Sigmoid colon (tissue), 7 donors: ENCODE data around the gene CEP120. TPM values are rescaled to one million over a fixed set of nuclear protein-coding genes. Genes with fewer than 3 reads are reported as not detected.

Experiments
- DNase-seq: peaks from one replicate; pipeline ENCODE4 v3.0.0-alpha.2; 2019
- H3K27ac ChIP-seq, 4 donors: fragments of 200-600 bp; sonication (generic); one replicate each; pipeline ENCODE4 v1.5.1; 2016 to 2019; ENCODE audit warnings: mild to moderate bottlenecking in 1 of 4
- H3K27me3 ChIP-seq, 3 donors: fragments of 200-600 bp; sonication (generic); one replicate each; pipeline ENCODE4 v1.5.1; 2019; ENCODE audit warnings: mild to moderate bottlenecking in 1 of 3
- H3K36me3 ChIP-seq, 4 donors: fragments of 200-600 bp; sonication (generic); one replicate each; pipeline ENCODE4 v1.5.1; 2016 to 2019
- H3K4me1 ChIP-seq, 4 donors: fragments of 200-600 bp; sonication (generic); one replicate each; pipeline ENCODE4 v1.5.1; 2017 to 2019
- H3K4me3 ChIP-seq, 4 donors: fragments of 200-600 bp; sonication (generic); one replicate each; pipeline ENCODE4 v1.5.1; 2017 to 2019; ENCODE audit warnings: mild to moderate bottlenecking in 2 of 4, moderate library complexity in 1 of 4
- H3K9me3 ChIP-seq, 4 donors: fragments of 200-600 bp in 3 of 4; sonication (generic) in 3 of 4; one replicate each; pipeline versions ENCODE4 v1.5.1 to v1.6.1; 2013 to 2019
- CTCF ChIP-seq, 4 experiments: fragments of 450-650 bp in 3 of 4; fragments of 200-600 bp in 1 of 4; IDR thresholded peaks; one replicate each; pipeline ENCODE4 v1.5.1; 2016 to 2019; ENCODE audit warnings: antibody characterized with exemption in 4 of 4, mild to moderate bottlenecking in 3 of 4, moderate library complexity in 2 of 4
- EP300 ChIP-seq, 4 donors: sonication (generic); formaldehyde crosslinking; IDR thresholded peaks; one replicate each; pipeline ENCODE4 v1.6.1; 2017; ENCODE audit warnings: antibody characterized with exemption in 4 of 4
- POLR2A ChIP-seq, 2 donors: fragments of 450-650 bp; IDR thresholded peaks; one replicate each; pipeline ENCODE4 v1.6.1; 2016; ENCODE audit warnings: antibody characterized with exemption in 2 of 2, mild to moderate bottlenecking in 2 of 2, moderate library complexity in 2 of 2
- POLR2AphosphoS5 ChIP-seq, 4 donors: sonication (generic); formaldehyde crosslinking; IDR thresholded peaks; one replicate each; pipeline ENCODE4 v1.6.1; 2017; ENCODE audit warnings: antibody characterized with exemption in 4 of 4
- WGBS, 2 donors: extraction: QIAGEN DNeasy Blood & Tissue Kit; methylation state at CpG; one replicate each; pipeline ENCODE4 v1.1.7; 2013; 5-methylcytosine and 5-hydroxymethylcytosine counted together
- intact Hi-C: fragments of 100-400 bp; cut with DNase I; formaldehyde crosslinking; loops from one replicate; pipeline ENCODE4 v1.15.1; 2023
- polyA plus RNA-seq, 3 donors: library from polyadenylated mRNA; stranded (reverse); fragments of 200-250 nt; gene quantifications; one replicate each; pipeline ENCODE4 v1.2.3, GENCODE V29; 2013
- total RNA-seq, 4 donors: library from RNA; depleted of rRNA; stranded (reverse); fragments of >200 nt; gene quantifications; one replicate each; pipeline ENCODE4 v1.1.0, GENCODE V29; 2016
- donor health status: healthy with polysubstance abuse.
- donor health status: Bipolar disorder and iron deficiency.
- donor health status: healthy.

Gene CEP120
- total and polyA plus RNA-seq, 7 donors: 3.9 to 23.5 (median 18.6) TPM

- DNase-seq: no peak
- intact Hi-C loops: loop anchor here (5.0 to 10.0 kb wide), 5 partner anchors 332 to 867 kb away; partner anchors contain the start of genes PPIC and SNX2
- Histone ChIP-seq H3K27ac (no peak overlapping the region), H3K9me3 (no peaks in the 10 kb centered on the region), H3K4me3 (no peak overlapping the region), H3K4me1 (peaks cover 0 to 10% (median 5%) of the 10 kb centered on the region in 4 donors), H3K27me3 (no peaks in the 10 kb centered on the region), H3K36me3 (peaks cover 0 to 22% (median 0%) of the 10 kb centered on the region in 4 donors)
- 34 to 80% methylated on average over 1 of the region's 1 CpG for WGBS, 2 donors
- TF ChIP-seq POLR2AphosphoS5 (IDR thresholded peaks at IDR 0.05) (no peak), EP300 (IDR thresholded peaks at IDR 0.05) (no peak), CTCF (IDR thresholded peaks at IDR 0.05) (no peak), POLR2A (IDR thresholded peaks at IDR 0.05) (no peak)
These were observed 53.7 kb downstream of the CEP120 start for GRCh38 chr5:123369371-123369968.

GRCh38 chr5:123367739-123368138 is 55.5 kb downstream of the CEP120 start:
- TF ChIP-seq POLR2A (IDR thresholded peaks at IDR 0.05) (no peak), CTCF (IDR thresholded peaks at IDR 0.05) (peak in 2 of 4 experiments; percentile 11 to 35)
- H3K27me3 ChIP-seq: no peaks in the 10 kb centered on the region
- H3K4me3 ChIP-seq: no peak overlapping the region
- H3K27ac ChIP-seq: no peak overlapping the region
- H3K9me3 ChIP-seq: no peaks in the 10 kb centered on the region
- peaks cover 0 to 28% (median 17%) of the 10 kb centered on the region in 4 donors for H3K4me1 ChIP-seq
- peaks cover 0 to 11% (median 0%) of the 10 kb centered on the region in 4 donors for H3K36me3 ChIP-seq
- no peak for DNase-seq
- 89 to 97% methylated on average over 1 of the region's 1 CpG for WGBS, 2 donors
- intact Hi-C loops: loop anchor here (5.0 to 10.0 kb wide), 5 partner anchors 330 to 865 kb away; partner anchors contain the start of genes PPIC and SNX2

- 77 to 88% methylated on average over 1 of the region's 1 CpG for WGBS, 2 donors
- H3K4me1 ChIP-seq: peaks cover 0 to 54% (median 23%) of the 10 kb centered on the region in 4 donors
- no peak for DNase-seq
- H3K9me3 ChIP-seq: no peaks in the 10 kb centered on the region
- no peaks in the 10 kb centered on the region for H3K27me3 ChIP-seq
- no peak overlapping the region for H3K4me3 ChIP-seq
- TF ChIP-seq EP300 (IDR thresholded peaks at IDR 0.05): no peak
- peak; percentile 14 to 72 (median 34) for TF ChIP-seq POLR2AphosphoS5 (IDR thresholded peaks at IDR 0.05)
- no peak for TF ChIP-seq POLR2A (IDR thresholded peaks at IDR 0.05)
- TF ChIP-seq CTCF (IDR thresholded peaks at IDR 0.05): no peak
- H3K27ac ChIP-seq: peak overlapping the region in 2 of 4 donors; percentile 58 to 67
- intact Hi-C loops: loop anchor here (5.0 to 10.0 kb wide), 5 partner anchors 328 to 863 kb away; partner anchors contain the start of genes PPIC and SNX2
- no peaks in the 10 kb centered on the region for H3K36me3 ChIP-seq
These were observed 58.0 kb downstream of the CEP120 start for GRCh38 chr5:123365156-123365555.

GRCh38 chr5:123364441-123365155 is 58.6 kb downstream of the CEP120 start:
- no peaks in the 10 kb centered on the region for H3K27me3 ChIP-seq
- peaks cover 0 to 59% (median 26%) of the 10 kb centered on the region in 4 donors for H3K4me1 ChIP-seq
- 69 to 73% methylated on average over 2 of the region's 2 CpGs for WGBS, 2 donors
- H3K4me3 ChIP-seq: peak overlapping the region in 1 of 4 donors; percentile 8
- H3K9me3 ChIP-seq: no peaks in the 10 kb centered on the region
- TF ChIP-seq POLR2AphosphoS5 (IDR thresholded peaks at IDR 0.05) (peak; percentile 57 to 85 (median 76)), EP300 (IDR thresholded peaks at IDR 0.05) (no peak)
- intact Hi-C loops: loop anchor here (5.0 to 10.0 kb wide), 9 partner anchors 67 to 977 kb away; partner anchors contain the start of genes PPIC and SNX2
- H3K36me3 ChIP-seq: no peaks in the 10 kb centered on the region
- H3K27ac ChIP-seq: peak overlapping the region in 3 of 4 donors; percentile 24 to 67 (median 58)
- DNase-seq: no peak

- H3K9me3 ChIP-seq: no peaks in the 10 kb centered on the region
- H3K27me3 ChIP-seq: no peaks in the 10 kb centered on the region
- no peak for TF ChIP-seq EP300 (IDR thresholded peaks at IDR 0.05)
- no peak for TF ChIP-seq POLR2AphosphoS5 (IDR thresholded peaks at IDR 0.05)
- no peak for TF ChIP-seq POLR2A (IDR thresholded peaks at IDR 0.05)
- TF ChIP-seq CTCF (IDR thresholded peaks at IDR 0.05): no peak
- H3K4me1 ChIP-seq: peaks cover 0 to 69% (median 40%) of the 10 kb centered on the region in 4 donors
- no peaks in the 10 kb centered on the region for H3K36me3 ChIP-seq
- intact Hi-C loops: loop anchor here (5.0 to 10.0 kb wide), 5 partner anchors 64 to 974 kb away; partner anchors contain the start of gene SNX2
- no peak for DNase-seq
- no peak overlapping the region for H3K27ac ChIP-seq
- H3K4me3 ChIP-seq: no peak overlapping the region
These were observed 62.3 kb downstream of the CEP120 start for GRCh38 chr5:123360910-123361309.
